ENCODE measurements around the gene ARID1B.

The ARID1B gene

DNA sequence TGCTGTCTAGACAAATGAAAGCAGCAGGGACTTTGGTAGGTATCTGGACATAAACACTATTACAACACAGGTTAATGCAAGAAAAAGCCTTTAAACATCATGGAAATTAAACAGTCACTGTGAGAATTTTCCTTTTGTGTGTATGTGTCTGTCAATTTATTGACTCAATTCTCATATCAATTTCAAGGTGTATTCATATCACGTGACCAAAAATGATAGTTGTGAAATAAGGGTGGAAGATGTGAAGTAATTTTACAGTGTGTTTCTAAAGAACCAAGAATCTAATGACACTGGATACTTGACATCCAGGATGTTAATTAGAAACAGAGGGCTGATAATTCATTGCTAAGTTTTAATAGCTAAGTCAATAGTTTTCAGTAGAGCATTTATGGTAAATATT, 302.1 kb downstream of the ARID1B start:
- TF ChIP-seq GATA3 (IDR thresholded peaks at IDR 0.05; ENCODE audit: low read depth, low read length): no peak
- no peak for TF ChIP-seq GATA2 (IDR thresholded peaks at IDR 0.05; ENCODE audit: low read depth, low read length)

DNA sequence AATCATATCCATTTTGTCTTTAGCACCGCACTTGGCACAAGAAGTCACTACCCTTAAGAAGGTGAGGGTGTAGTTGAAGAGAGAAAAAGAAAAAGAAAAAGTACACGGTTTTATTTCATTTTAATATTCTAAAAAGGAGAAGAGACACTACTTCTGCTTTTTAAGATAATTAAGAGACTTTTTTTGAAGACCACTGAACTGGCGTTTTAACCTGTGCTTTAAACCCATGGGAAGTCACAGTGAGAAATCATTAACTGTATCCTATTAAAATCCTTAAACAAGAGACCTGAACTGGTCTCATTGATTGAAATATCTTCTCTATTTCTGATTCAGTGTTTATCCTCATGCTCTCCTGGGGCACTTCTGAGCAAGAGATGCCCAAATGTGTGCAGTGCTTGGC, 302.6 kb downstream of the ARID1B start:
- TF ChIP-seq GATA3 (IDR thresholded peaks at IDR 0.05; ENCODE audit: low read depth, low read length): no peak
- no peak for TF ChIP-seq GATA2 (IDR thresholded peaks at IDR 0.05; ENCODE audit: low read depth, low read length)

- no peak for TF ChIP-seq GATA3 (IDR thresholded peaks at IDR 0.05; ENCODE audit: low read depth, low read length)
- no peak for TF ChIP-seq GATA2 (IDR thresholded peaks at IDR 0.05; ENCODE audit: low read depth, low read length)
These were observed 303.8 kb downstream of the ARID1B start for GRCh38 chr6:157080986-157081391.

GRCh38 chr6:157083343-157083742, 306.2 kb downstream of the ARID1B start:
- TF ChIP-seq GATA3 (IDR thresholded peaks at IDR 0.05; ENCODE audit: low read depth, low read length) (no peak), GATA2 (IDR thresholded peaks at IDR 0.05; ENCODE audit: low read depth, low read length) (no peak)

DNA sequence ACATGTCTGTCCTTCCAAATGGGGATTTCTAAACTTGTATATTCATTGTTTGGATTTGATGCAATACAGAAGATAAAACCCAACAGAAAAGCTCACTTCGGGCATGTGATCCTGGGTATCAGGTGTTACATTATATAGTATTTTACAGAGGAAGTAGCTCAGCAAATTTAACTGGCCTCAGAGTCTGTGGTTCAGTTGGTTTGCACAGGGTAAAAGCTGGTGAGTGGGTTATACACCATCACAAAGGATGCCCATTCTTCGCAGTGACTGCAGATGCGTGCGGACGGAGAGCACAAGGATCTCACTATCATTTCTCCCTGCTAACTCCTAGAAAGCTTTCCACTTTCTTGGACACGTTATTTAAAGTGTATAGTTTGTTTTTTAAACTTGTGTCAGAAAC, 309.5 kb downstream of the ARID1B start:
- TF ChIP-seq GATA3 (IDR thresholded peaks at IDR 0.05; ENCODE audit: low read depth, low read length) (no peak), GATA2 (IDR thresholded peaks at IDR 0.05; ENCODE audit: low read depth, low read length) (no peak)

DNA sequence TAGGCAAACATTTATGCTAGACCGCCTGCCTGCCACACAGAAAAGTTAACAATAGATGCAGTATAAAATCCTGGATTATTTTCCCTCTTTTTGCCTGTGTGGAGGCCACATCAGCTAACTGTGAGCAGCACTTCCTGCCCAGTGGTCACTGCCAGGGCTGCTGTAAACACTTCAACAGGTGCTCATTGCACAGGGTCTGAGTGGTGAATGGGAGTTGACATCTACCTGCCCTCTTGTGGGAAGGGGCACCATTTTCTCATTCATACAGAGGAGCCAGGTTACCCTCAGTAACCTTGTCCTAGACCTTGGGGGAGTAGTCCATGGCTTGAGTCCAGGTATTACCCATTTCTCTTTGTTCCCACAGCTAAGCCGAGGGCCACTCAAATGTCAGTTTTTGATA, 310.8 kb downstream of the ARID1B start:
- TF ChIP-seq GATA2 (IDR thresholded peaks at IDR 0.05; ENCODE audit: low read depth, low read length) (no peak), GATA3 (IDR thresholded peaks at IDR 0.05; ENCODE audit: low read depth, low read length) (no peak)

DNA sequence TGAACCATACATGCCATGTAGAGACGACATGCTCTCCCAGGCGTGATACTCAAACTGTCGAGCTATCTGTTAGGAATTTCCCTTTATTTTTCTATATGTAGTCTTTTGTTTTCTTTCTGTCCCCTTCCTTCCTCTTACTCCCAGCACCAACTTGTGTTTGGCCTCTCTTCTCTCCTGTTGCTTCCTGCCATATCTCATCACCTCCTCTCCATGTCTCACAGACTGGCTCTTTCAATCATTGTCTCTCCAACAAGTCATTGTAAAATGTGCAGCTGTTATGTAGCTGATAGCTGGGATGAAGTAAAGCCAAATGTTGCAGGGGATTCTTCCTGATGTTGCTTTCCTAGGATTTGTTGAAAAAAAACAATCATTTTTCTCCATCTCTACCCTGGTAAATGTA, 311.7 kb downstream of the ARID1B start:
- no peak for TF ChIP-seq GATA3 (IDR thresholded peaks at IDR 0.05; ENCODE audit: low read depth, low read length)
- no peak for TF ChIP-seq GATA2 (IDR thresholded peaks at IDR 0.05; ENCODE audit: low read depth, low read length)

DNA sequence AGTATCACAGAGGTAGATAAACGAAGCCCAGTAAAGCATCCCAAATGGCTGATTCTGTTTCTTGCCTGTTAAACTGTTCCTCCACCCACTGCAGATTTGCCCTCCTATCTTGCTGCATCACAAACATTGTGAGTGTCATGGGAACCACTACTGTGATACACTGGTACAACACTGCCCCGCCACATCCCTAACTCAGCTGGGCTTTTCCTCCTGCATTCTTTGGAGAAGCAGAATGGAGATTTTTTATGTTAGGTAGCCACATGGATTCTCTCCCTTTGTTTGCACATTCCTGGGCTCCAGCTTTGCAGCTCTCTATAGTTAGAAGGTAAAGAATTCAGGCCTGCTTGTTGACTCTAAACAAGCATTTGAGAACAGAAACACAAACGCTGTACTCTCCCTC, 312.1 kb downstream of the ARID1B start:
- TF ChIP-seq GATA2 (IDR thresholded peaks at IDR 0.05; ENCODE audit: low read depth, low read length): peak; percentile 78
- peak; percentile 47; the same call in 1 of the 2 replicates for TF ChIP-seq GATA3 (IDR thresholded peaks at IDR 0.05; ENCODE audit: low read depth, low read length)

- TF ChIP-seq GATA3 (IDR thresholded peaks at IDR 0.05; ENCODE audit: low read depth, low read length): no peak
- TF ChIP-seq GATA2 (IDR thresholded peaks at IDR 0.05; ENCODE audit: low read depth, low read length): no peak
These were observed 312.7 kb downstream of the ARID1B start for GRCh38 chr6:157089851-157090250.

GRCh38 chr6:157090736-157091135, 313.6 kb downstream of the ARID1B start:
- TF ChIP-seq GATA2 (IDR thresholded peaks at IDR 0.05; ENCODE audit: low read depth, low read length): no peak
- no peak for TF ChIP-seq GATA3 (IDR thresholded peaks at IDR 0.05; ENCODE audit: low read depth, low read length)

DNA sequence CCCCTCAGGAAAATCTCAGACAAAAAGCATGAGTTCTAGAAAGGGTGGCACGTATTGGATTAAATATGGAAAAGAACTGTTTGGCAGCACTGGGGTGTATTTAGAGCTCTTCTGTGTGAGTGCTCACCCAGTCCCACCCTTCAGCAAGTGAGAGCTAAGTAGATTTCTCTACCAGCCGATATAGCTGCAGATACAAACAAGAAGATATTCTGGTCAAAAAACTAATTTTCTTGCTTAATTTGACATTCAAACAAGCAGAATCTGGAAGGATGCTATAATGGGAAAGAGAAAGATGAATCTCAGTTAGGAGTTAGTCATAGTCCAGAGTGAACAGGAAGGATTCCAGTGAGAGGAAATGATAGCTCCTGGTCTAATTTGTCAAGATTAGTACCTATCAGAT, 314.1 kb downstream of the ARID1B start:
- no peak for TF ChIP-seq GATA2 (IDR thresholded peaks at IDR 0.05; ENCODE audit: low read depth, low read length)
- no peak for TF ChIP-seq GATA3 (IDR thresholded peaks at IDR 0.05; ENCODE audit: low read depth, low read length)

GRCh38 chr6:157091856-157092460, 314.8 kb downstream of the ARID1B start:
- no peak for TF ChIP-seq GATA2 (IDR thresholded peaks at IDR 0.05; ENCODE audit: low read depth, low read length)
- no peak for TF ChIP-seq GATA3 (IDR thresholded peaks at IDR 0.05; ENCODE audit: low read depth, low read length)

DNA sequence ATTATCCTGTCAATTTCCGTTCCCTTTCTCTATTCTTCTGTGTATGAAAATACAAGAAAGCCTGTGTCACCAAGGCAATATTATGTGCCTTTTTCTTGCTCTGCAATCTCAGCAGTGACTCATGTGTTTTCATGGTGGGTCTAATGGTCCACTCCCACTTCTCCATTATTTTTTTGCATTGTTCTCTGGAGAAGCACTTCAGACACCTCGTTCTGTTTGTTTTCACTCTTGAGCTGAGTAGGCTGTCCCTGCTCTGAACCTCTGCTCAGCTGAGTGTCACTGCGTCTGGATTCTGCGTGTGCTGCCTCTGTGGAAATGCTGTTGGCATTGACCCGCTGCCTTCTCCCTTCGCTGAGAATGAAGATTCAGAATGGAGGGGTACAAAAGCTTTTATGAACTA, 315.6 kb downstream of the ARID1B start:
- TF ChIP-seq GATA2 (IDR thresholded peaks at IDR 0.05; ENCODE audit: low read depth, low read length): no peak
- TF ChIP-seq GATA3 (IDR thresholded peaks at IDR 0.05; ENCODE audit: low read depth, low read length): no peak

DNA sequence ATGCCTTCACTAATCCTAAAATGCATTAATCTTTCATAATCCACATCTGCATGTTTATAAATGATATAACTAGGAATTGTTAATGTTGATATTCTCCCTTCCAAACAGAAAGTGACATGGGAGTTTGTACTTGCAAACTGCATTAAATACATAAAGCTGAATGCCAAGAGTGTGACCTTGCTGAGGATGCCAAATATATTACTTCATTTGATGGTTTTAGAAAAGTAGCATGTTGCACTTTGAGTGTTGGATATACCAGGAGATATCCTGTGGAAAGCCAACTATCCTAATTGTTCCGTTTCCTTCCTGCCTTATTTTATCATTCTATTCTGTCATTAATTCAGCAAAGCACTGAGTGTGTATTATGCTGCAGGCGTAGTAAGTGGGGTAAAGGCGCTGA, 316.4 kb downstream of the ARID1B start:
- TF ChIP-seq GATA2 (IDR thresholded peaks at IDR 0.05; ENCODE audit: low read depth, low read length): no peak
- TF ChIP-seq GATA3 (IDR thresholded peaks at IDR 0.05; ENCODE audit: low read depth, low read length): no peak

GRCh38 chr6:157094038-157094437, 316.9 kb downstream of the ARID1B start:
- no peak for TF ChIP-seq GATA2 (IDR thresholded peaks at IDR 0.05; ENCODE audit: low read depth, low read length)
- TF ChIP-seq GATA3 (IDR thresholded peaks at IDR 0.05; ENCODE audit: low read depth, low read length): no peak

DNA sequence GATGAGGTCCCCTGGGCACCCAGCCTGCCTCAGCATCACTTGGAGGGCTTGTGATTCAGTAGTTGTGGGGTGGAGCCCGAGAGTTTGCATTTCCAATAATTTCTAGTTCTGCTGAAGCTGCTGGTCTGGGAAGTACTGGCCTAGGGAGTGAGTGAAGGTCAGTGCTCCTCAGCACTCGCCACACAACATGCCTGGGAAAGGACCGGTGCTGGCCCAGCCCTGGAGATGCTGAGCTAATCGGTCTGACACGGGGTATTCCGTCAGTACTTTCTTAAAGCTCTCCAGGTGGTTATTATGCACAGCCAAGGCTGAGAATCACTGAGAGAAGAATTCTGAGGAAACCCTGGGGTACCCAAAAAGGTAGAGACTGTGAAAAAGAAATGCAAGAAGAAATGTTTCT, 317.9 kb downstream of the ARID1B start:
- no peak for TF ChIP-seq GATA3 (IDR thresholded peaks at IDR 0.05; ENCODE audit: low read depth, low read length)
- TF ChIP-seq GATA2 (IDR thresholded peaks at IDR 0.05; ENCODE audit: low read depth, low read length): no peak
